DND-41 (cell line): ENCODE data around the gene HPGDS.
"Not testable (repeated sequence)": the region's sequence is repeated elsewhere in the genome, so short reads cannot be mapped to it uniquely, and the experiment has no call there.

Experiments
- CTCF ChIP-seq: IDR thresholded peaks from 2 replicates; pipeline ENCODE4 v1.5.1; 2012; ENCODE audit warnings: borderline replicate concordance, low read length, moderate library complexity, mild to moderate bottlenecking; ENCODE audit not compliant: poor library complexity, severe bottlenecking; ENCODE audit errors: extremely low read depth
- EZH2 ChIP-seq: IDR thresholded peaks from 3 replicates; pipeline ENCODE4 v1.6.1; 2012; ENCODE audit warnings: borderline replicate concordance, low read depth, mild to moderate bottlenecking, moderate library complexity, low read length, inconsistent platforms; ENCODE audit not compliant: severe bottlenecking

- not testable (repeated sequence) for TF ChIP-seq CTCF, EZH2
These were observed 22.7 kb downstream of the HPGDS start for GRCh38 chr4:94319927-94320326.
